SK-N-SH treated with all-trans-retinoic acid at 6 μM for 48 hours (cell line): ENCODE data around the gene PDE7B.

Source experiments
- ARNTL ChIP-seq: fragments of 450-650 bp; formaldehyde crosslinking; IDR thresholded peaks from 2 replicates; pipeline ENCODE4 v1.5.0; 2020; ENCODE audit warnings: low read depth, mild to moderate bottlenecking, moderate library complexity, borderline replicate concordance
- PATZ1 ChIP-seq: fragments of 250-450 bp; sonication (Bioruptor Pico); IDR thresholded peaks from 2 replicates; pipeline ENCODE4 v1.8.0; 2020; ENCODE audit warnings: mild to moderate bottlenecking, moderate library complexity, borderline replicate concordance
- TOX ChIP-seq: fragments of 250-450 bp; sonication (Bioruptor Pico); IDR thresholded peaks from 2 replicates; pipeline ENCODE4 v1.8.0; 2021; ENCODE audit warnings: mild to moderate bottlenecking, moderate library complexity, borderline replicate concordance
- ZFP30 ChIP-seq: fragments of 450-650 bp; formaldehyde crosslinking; IDR thresholded peaks from 2 replicates; pipeline ENCODE4 v1.5.0; 2022; ENCODE audit warnings: mild to moderate bottlenecking, moderate library complexity

- TF ChIP-seq PATZ1 (CRISPR knock-in tag) (no peak), TOX (CRISPR knock-in tag) (no peak), ZFP30 (CRISPR knock-in tag) (no peak), ARNTL (CRISPR knock-in tag) (no peak)
These were observed 244.5 kb downstream of the PDE7B start for GRCh38 chr6:136095986-136096385.
